HG03439 (cell line): ENCODE measurements around the gene CCDC28B.
A peak's percentile ranks its signal among the peaks of the same experiment; 100 is the strongest.

Source experiments
- ATAC-seq: cut with Tn5 transposase; IDR thresholded peaks from one replicate; pipeline ENCODE4 v1.9.1; 2021; ENCODE audit warnings: mild to moderate bottlenecking, moderate library complexity; ENCODE audit not compliant: unreplicated experiment

The CCDC28B gene

DNA sequence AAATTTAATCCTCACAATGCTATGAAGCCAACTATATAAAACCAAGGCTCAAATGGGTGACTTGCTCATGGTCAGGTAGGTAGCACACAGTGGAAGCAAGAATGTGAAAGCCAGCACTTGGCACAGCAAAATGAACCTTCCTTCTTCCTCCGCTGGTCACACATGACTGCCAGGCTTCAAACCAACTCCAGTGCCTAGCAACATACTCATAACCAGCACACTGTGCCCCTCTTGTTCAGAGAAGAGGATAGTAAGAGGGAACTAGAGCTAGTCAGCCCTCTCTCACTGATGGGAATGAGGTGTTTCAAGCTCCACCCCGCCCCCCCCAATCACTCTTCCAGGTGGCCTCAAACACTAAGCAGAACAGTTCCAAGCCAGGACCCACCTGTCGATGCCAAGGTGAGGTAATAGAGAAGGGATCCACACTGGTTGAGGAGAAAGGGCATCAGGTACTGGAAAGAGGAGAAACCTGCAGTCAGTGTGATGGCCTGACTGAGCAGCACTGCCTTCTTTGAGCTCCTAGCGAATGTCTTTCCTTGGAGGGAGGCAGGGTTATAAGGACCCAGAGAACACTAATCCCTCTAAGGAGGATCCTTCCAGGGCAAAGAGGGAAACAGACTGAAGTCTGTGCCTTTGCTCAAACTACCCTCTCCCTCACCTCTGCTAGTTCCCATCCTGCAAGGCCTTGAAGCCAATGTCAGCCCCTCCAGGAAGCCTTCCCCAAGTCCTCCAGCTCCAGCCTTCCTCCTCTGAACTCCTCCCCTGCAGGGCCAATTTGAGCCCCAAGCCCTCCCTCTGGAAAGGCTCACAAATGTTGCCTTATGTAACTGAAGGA is 20.6 kb downstream of the CCDC28B start:
- no peak for ATAC-seq

DNA sequence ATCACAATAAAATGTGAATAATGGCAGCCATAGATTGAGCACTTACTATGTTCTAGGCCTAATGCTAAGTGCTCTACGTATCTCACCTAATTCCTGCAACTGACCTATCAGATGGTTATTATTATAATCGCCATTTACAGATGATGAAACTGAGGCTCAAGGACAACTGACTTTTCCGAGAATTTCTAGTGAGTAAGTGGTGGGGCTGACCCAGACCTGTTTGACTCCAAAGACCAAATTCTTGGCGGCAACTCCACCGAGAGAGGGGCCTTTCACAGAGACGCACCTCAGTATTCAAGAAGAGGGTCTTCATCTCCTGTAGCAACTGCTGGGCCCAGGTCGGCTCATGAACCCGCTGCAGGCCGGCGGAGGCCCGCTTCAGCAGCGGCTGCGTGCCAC is 21.2 kb downstream of the CCDC28B start:
- no peak for ATAC-seq

GRCh38 chr1:32221980-32222755 is 21.8 kb downstream of the CCDC28B start, which contains the start of the genes EIF3I and TMEM234:
Gene EIF3I (plus strand): TSS chr1:32222407. CDS start chr1:32222442, 35 bp downstream.
Gene TMEM234 (minus strand): TSS chr1:32222353. CDS start chr1:32222322, 31 bp downstream.
- ATAC-seq = peak; percentile 89

- no peak for ATAC-seq
These were observed 23.3 kb downstream of the CCDC28B start for GRCh38 chr1:32223683-32224082.

- no peak for ATAC-seq
These were observed 23.9 kb downstream of the CCDC28B start for GRCh38 chr1:32224285-32224684.

- no peak for ATAC-seq
These were observed 28.4 kb downstream of the CCDC28B start for GRCh38 chr1:32228771-32229170.

DNA sequence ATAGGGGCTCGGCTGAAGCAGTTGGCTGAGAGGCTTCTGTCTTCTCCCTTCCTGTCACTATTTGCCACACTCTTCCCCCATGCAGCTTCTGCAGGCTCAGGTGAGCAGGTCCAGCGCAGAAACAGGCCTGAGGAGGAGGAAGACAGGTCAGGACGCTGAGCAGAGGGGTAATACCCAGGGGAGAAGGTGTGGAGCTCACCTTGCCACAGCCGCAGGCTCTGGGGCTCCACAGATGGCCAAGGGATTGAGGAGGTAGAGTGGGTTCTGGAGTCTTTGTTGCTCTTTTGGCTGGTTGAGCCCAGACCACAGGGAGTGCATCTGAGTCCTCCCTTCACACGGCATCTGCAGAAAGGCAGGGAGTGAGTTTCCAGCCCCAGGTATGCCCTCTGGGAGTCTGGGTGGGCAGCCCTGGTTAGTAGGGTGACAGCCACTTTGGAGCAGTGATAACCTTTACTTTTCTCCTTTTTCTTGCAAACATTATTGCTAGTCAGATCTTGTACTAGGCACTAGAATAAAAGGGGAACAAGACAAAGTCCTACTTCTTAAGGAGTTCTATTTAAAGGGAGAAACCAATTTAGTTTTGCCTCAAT is 31.5 kb downstream of the CCDC28B start:
- ATAC-seq = no peak

DNA sequence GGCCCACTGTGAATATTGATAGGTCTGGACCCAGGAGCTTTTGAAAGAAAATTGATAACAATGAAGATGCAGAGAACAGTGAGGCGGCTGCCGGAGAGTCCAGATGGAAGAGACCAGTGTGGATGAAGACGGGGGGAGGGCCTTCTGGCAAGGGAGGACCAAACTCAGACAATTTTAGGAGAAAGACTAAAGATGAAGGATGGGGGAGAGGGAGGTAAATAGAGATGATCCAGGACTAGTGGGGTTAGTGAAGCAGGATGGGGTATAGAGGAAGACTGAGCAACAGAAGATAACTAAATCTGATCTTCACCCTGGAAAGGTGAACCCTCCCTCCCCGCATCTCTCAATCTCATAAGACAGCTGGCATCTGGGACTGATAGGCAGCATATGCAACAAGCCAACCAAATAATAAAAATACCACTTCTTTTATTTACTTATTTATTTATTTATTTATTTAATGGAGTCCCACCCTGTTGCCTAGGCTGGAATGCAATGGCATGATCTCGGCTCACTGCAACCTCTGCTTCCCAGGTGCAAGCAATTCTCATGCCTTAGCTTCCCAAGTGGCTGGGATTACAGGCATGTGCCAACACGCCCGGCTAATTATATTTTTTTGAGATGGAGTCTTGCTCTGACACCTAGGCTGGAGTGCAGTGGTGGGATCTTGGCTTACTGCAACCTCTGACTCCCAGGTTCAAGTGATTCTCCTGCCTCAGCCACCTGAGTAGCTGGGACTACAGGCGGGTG is 32.3 kb downstream of the CCDC28B start:
- ATAC-seq = no peak

DNA sequence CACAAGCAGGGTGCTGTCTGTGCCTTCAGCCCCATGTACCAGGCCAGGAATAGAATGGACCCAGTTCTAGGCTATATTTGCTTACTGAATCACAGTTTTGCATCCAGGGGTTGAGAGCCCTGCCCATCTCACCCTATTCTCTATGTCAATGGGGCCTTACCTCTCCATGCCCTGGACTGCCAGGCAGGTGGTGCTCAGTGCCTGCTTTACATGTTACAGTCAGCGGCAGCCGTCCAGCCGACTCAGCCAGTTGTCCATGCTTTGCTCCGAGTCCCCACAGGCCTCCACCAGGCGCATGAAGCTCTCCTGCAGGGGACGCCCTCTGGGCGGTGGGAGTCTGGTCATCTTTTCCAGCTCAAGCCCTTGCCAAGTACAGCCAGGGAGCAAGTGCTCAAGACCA is 34.4 kb downstream of the CCDC28B start:
- ATAC-seq = no peak

DNA sequence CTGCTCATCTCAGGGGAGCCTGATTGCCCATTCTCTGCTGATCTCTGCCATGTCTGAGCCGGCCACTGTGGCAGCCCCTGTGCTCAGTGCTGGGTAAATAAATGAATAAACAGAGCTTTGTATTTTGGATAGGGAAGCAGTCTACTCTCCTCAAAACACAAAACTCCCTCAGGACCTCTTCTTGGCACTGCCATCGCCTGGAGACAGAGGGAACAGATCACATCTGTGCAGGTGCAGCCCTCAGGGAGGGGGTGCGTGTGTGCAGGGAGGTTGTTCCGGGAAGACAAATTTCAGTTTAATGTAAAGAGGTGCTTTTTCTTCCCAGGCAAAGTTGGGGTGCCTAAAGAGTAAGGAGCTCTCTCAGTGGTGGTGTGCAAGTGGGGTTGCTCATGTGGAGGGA is 38.9 kb downstream of the CCDC28B start:
- no peak for ATAC-seq

DNA sequence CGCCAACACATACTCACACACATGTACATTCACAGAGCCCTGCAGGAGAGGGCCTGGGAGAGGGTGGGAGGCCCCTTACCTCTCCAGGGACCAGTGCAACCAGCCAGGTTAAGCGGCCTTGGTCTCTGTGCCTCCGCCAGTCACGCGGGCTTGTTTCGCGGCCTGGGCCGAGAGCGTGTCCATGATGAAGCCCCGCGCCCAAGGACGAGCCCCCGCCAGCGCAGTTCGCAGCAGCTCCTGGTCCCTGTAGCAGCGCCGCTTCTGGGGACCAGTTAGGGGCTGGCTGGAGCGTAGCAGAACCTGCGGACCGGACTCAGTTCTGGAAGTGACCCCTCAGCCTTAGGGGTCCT is 39.4 kb downstream of the CCDC28B start:
- no peak for ATAC-seq

GRCh38 chr1:32240140-32240951 is 40.0 kb downstream of the CCDC28B start:
- ATAC-seq = no peak

GRCh38 chr1:32241001-32241763 is 40.8 kb downstream of the CCDC28B start:
- ATAC-seq = peak; percentile 45

GRCh38 chr1:32242341-32242851 is 42.0 kb downstream of the CCDC28B start:
- ATAC-seq = no peak

- ATAC-seq = no peak
These were observed 46.5 kb downstream of the CCDC28B start, which contains the start of gene FAM167B for GRCh38 chr1:32246888-32247273. Gene FAM167B (plus strand): TSS chr1:32247222. CDS start chr1:32247422, 200 bp downstream.

- ATAC-seq = no peak
These were observed 47.1 kb downstream of the CCDC28B start for GRCh38 chr1:32247452-32247851.

DNA sequence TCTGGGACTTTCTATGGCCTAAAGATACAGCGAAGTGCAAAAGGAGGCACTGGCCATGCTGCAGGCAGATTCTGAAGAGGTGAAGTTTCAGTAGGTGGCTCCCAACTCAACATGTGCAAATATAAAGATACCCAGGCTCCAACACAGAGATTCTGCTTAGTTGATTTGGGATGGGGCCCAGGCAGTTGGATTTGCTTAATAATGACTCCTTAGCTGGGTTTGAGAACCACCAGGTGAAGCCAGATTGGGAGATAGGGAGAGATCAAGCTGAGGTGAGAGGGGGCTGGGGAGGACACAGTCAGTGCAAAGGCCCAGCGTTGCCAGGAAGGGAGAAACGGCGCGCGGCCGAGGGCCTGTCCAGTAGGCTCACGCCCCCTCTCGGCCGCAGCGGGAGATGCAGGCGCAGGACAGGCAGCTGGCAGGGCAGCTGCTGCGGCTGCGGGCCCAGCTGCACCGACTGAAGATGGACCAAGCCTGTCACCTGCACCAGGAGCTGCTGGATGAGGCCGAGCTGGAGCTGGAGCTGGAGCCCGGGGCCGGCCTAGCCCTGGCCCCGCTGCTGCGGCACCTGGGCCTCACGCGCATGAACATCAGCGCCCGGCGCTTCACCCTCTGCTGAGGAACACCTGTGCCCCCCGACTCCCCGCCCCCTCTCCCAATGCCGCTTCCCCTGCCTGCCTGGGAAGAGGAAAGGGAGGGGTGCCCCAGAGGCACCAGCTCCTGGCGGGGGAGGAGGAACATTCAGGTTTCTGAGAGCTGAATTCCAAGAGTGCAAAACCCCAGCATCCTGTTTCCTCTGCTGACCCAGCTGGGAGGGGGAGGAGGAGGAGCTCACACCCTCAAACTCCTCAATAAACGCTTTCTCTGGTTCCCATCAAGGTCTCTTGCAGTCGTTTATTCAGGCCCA is 47.8 kb downstream of the CCDC28B start:
- no peak for ATAC-seq
